Measurements from ENCODE around the gene TRAP1.
"Not testable (repeated sequence)": the region's sequence is repeated elsewhere in the genome, so short reads cannot be mapped to it uniquely, and the experiment has no call there.

Gene TRAP1

GRCh38 chr16:3610698-3611145 is 106.6 kb downstream of the TRAP1 start:
- no peak for DNase-seq (ENCODE audit: low read depth)

- no peak for DNase-seq (ENCODE audit: low read depth)
These were observed 107.2 kb downstream of the TRAP1 start for GRCh38 chr16:3609895-3610697.

- not testable (repeated sequence) for DNase-seq (ENCODE audit: low read depth)
These were observed 108.3 kb downstream of the TRAP1 start for GRCh38 chr16:3608976-3609375.

GRCh38 chr16:3608069-3608468 is 109.3 kb downstream of the TRAP1 start:
- DNase-seq (ENCODE audit: low read depth), result no peak

Data from activated T-helper 9 cell treated with anti-CD3 and anti-CD28 coated beads, Interleukin-2, amount 50 U/mL, for 16 hours (primary cell).